ENCODE results near the gene SNTG2.
"Not testable (repeated sequence)": the region's sequence is repeated elsewhere in the genome, so short reads cannot be mapped to it uniquely, and the experiment has no call there.

SNTG2 gene

GRCh38 chr2:1375794-1376193 lies 425.1 kb downstream of the SNTG2 start:
- no peak for DNase-seq (ENCODE audit: low read depth)

- no peak for DNase-seq (ENCODE audit: low read depth)
Measured at GRCh38 chr2:1377473-1377872, 426.8 kb downstream of the SNTG2 start.

- DNase-seq (ENCODE audit: low read depth), result no peak
Measured at GRCh38 chr2:1378456-1379150, 428.0 kb downstream of the SNTG2 start.

- DNase-seq (ENCODE audit: low read depth), result no peak
Measured at GRCh38 chr2:1381644-1382043, 431.0 kb downstream of the SNTG2 start.

- DNase-seq (ENCODE audit: low read depth), result not testable (repeated sequence)
Measured at GRCh38 chr2:1387954-1388725, 437.5 kb downstream of the SNTG2 start.

GRCh38 chr2:1390118-1390517 lies 439.5 kb downstream of the SNTG2 start:
- DNase-seq (ENCODE audit: low read depth), result not testable (repeated sequence)

GRCh38 chr2:1393321-1393720 lies 442.7 kb downstream of the SNTG2 start:
- DNase-seq (ENCODE audit: low read depth), result no peak

GRCh38 chr2:1394709-1395408 lies 444.2 kb downstream of the SNTG2 start:
- DNase-seq (ENCODE audit: low read depth), result no peak

- DNase-seq (ENCODE audit: low read depth), result no peak
Measured at GRCh38 chr2:1397350-1397749, 446.7 kb downstream of the SNTG2 start.

GRCh38 chr2:1398191-1398590 lies 447.5 kb downstream of the SNTG2 start:
- no peak for DNase-seq (ENCODE audit: low read depth)

- DNase-seq (ENCODE audit: low read depth), result no peak
Measured at GRCh38 chr2:1400943-1401735, 450.5 kb downstream of the SNTG2 start.

GRCh38 chr2:1402064-1402463 lies 451.4 kb downstream of the SNTG2 start:
- no peak for DNase-seq (ENCODE audit: low read depth)

GRCh38 chr2:1403565-1403964 lies 452.9 kb downstream of the SNTG2 start:
- DNase-seq (ENCODE audit: low read depth), result no peak

GRCh38 chr2:1405124-1405523 lies 454.5 kb downstream of the SNTG2 start:
- no peak for DNase-seq (ENCODE audit: low read depth)

- DNase-seq (ENCODE audit: low read depth), result no peak
Measured at GRCh38 chr2:1405967-1406366, 455.3 kb downstream of the SNTG2 start.

- DNase-seq (ENCODE audit: low read depth), result no peak
Measured at GRCh38 chr2:1406434-1406833, 455.8 kb downstream of the SNTG2 start.

GRCh38 chr2:1407950-1408675 lies 457.5 kb downstream of the SNTG2 start:
- DNase-seq (ENCODE audit: low read depth), result no peak

- DNase-seq (ENCODE audit: low read depth), result no peak
Measured at GRCh38 chr2:1413156-1413710, 462.6 kb downstream of the SNTG2 start, which contains the start of gene TPO. Gene TPO, plus strand, starts transcription at chr2:1413463. Its CDS starts 946 bp downstream, at chr2:1414409.

GRCh38 chr2:1414121-1414520 lies 463.5 kb downstream of the SNTG2 start:
- DNase-seq (ENCODE audit: low read depth), result no peak

GRCh38 chr2:1414901-1415300 lies 464.3 kb downstream of the SNTG2 start:
- DNase-seq (ENCODE audit: low read depth), result not testable (repeated sequence)

GRCh38 chr2:1415501-1415900 lies 464.9 kb downstream of the SNTG2 start:
- DNase-seq (ENCODE audit: low read depth), result no peak

Data from iris pigment epithelial cell (primary cell).